HepG2 (cell line): ENCODE results near the gene ZNF581. TPM values are rescaled to one million over a fixed set of nuclear protein-coding genes. Genes with fewer than 3 reads are reported as not detected.

Source experiments
- CAMTA2 ChIP-seq: sonication (generic); formaldehyde crosslinking; IDR thresholded peaks from 2 replicates; pipeline ENCODE4 v1.4.0; 2020; ENCODE audit warnings: mild to moderate bottlenecking, missing genetic modification reagents, borderline replicate concordance
- CHD4 ChIP-seq: fragments of 200-600 bp; sonication (generic); IDR thresholded peaks from 2 replicates; pipeline ENCODE4 v1.7.0; 2017; ENCODE audit warnings: mild to moderate bottlenecking, low read length, borderline replicate concordance
- ELF3 ChIP-seq: IDR thresholded peaks from 2 replicates; pipeline ENCODE4 v1.6.1; 2016; ENCODE audit warnings: missing genetic modification reagents, missing compliant biosample characterization
- GATAD2A ChIP-seq: IDR thresholded peaks from 2 replicates; pipeline ENCODE4 v1.6.1; 2016
- KAT8 ChIP-seq: IDR thresholded peaks from 2 replicates; pipeline ENCODE4 v1.6.1; 2016; ENCODE audit warnings: missing genetic modification reagents, missing compliant biosample characterization
- NFRKB ChIP-seq: fragments of 450-650 bp; IDR thresholded peaks from 2 replicates; pipeline ENCODE4 v1.6.1; 2017
- RFX5 ChIP-seq: IDR thresholded peaks from 2 replicates; pipeline ENCODE4 v1.6.1; 2011; ENCODE audit warnings: low read depth, low read length, improper control_type of control experiment
- SPEN ChIP-seq: sonication (generic); formaldehyde crosslinking; IDR thresholded peaks from 2 replicates; pipeline ENCODE4 v1.5.1; 2020; ENCODE audit warnings: low read depth, mild to moderate bottlenecking, missing genetic modification reagents
- ZFP41 ChIP-seq: sonication (generic); formaldehyde crosslinking; IDR thresholded peaks from 2 replicates; pipeline ENCODE4 v1.4.0; 2020; ENCODE audit warnings: mild to moderate bottlenecking, missing genetic modification reagents, borderline replicate concordance
- ZNF441 ChIP-seq: sonication (generic); formaldehyde crosslinking; IDR thresholded peaks from 2 replicates; pipeline ENCODE4 v1.7.0; 2021; ENCODE audit warnings: missing genetic modification reagents, borderline replicate concordance
- ZNF788 ChIP-seq: sonication (generic); formaldehyde crosslinking; IDR thresholded peaks from 2 replicates; pipeline ENCODE4 v1.5.0; 2020; ENCODE audit warnings: mild to moderate bottlenecking, missing genetic modification reagents, borderline replicate concordance
- polyA plus RNA-seq, 8 experiments: library from polyadenylated mRNA; depleted of rRNA in 3 of 8; stranded (reverse) in 7 of 8; unstranded in 1 of 8; fragments of >200 nt; fragmentation: Illumina TruSeq in 4 of 8; extraction: Trizol in 4 of 8; gene quantifications; 2 replicates each; pipeline versions ENCODE4 v1.2.1 to v1.2.3, GENCODE V29; 2011 to 2016; ENCODE audit warnings: low read depth in 4 of 8, missing spikeins in 1 of 8, mixed read lengths in 1 of 8; ENCODE audit not compliant: insufficient read depth in 1 of 8
- total RNA-seq, 5 experiments: library from RNA; depleted of rRNA; stranded (reverse); fragments of >200 nt; fragmentation: Illumina TruSeq; extraction: Trizol; gene quantifications; 2 replicates each; pipeline ENCODE4 v1.2.3, GENCODE V29; 2016; ENCODE audit warnings: low read depth in 1 of 5
- TF ChIP-seq, protein P1 (sequence below): sonication (generic); formaldehyde crosslinking; IDR thresholded peaks from 2 replicates; pipeline ENCODE4 v1.4.0; 2020; ENCODE audit warnings: low read depth, missing genetic modification reagents
- TF ChIP-seq, protein P2 (sequence below): sonication (generic); formaldehyde crosslinking; IDR thresholded peaks from 2 replicates; pipeline ENCODE4 v1.9.0; 2022; ENCODE audit warnings: missing genetic modification reagents, mild to moderate bottlenecking, borderline replicate concordance
- TF ChIP-seq, protein P3 (sequence below): sonication (generic); formaldehyde crosslinking; conservative IDR thresholded peaks from 2 replicates; pipeline ENCODE4 v1.8.0; 2022; ENCODE audit warnings: mild to moderate bottlenecking, moderate library complexity, missing genetic modification reagents
- TF ChIP-seq, protein P4 (sequence below): sonication (generic); formaldehyde crosslinking; IDR thresholded peaks from 2 replicates; pipeline ENCODE4 v1.8.0; 2022; ENCODE audit warnings: missing genetic modification reagents, mild to moderate bottlenecking, moderate library complexity, borderline replicate concordance

ZNF581 gene
- total and polyA plus RNA-seq, 2 of the 13 experiments (the other 11 are each of a cell fraction or from before 2014, with no cell fraction given): 19.6 to 49.5 TPM

- TF ChIP-seq, protein P1, sequence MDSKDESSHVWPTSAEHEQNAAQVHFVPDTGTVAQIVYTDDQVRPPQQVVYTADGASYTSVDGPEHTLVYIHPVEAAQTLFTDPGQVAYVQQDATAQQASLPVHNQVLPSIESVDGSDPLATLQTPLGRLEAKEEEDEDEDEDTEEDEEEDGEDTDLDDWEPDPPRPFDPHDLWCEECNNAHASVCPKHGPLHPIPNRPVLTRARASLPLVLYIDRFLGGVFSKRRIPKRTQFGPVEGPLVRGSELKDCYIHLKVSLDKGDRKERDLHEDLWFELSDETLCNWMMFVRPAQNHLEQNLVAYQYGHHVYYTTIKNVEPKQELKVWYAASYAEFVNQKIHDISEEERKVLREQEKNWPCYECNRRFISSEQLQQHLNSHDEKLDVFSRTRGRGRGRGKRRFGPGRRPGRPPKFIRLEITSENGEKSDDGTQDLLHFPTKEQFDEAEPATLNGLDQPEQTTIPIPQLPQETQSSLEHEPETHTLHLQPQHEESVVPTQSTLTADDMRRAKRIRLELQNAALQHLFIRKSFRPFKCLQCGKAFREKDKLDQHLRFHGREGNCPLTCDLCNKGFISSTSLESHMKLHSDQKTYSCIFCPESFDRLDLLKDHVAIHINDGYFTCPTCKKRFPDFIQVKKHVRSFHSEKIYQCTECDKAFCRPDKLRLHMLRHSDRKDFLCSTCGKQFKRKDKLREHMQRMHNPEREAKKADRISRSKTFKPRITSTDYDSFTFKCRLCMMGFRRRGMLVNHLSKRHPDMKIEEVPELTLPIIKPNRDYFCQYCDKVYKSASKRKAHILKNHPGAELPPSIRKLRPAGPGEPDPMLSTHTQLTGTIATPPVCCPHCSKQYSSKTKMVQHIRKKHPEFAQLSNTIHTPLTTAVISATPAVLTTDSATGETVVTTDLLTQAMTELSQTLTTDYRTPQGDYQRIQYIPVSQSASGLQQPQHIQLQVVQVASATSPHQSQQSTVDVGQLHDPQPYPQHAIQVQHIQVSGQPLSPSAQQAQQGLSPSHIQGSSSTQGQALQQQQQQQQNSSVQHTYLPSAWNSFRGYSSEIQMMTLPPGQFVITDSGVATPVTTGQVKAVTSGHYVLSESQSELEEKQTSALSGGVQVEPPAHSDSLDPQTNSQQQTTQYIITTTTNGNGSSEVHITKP (CRISPR knock-in tag): no peak
- TF ChIP-seq NFRKB (no peak), KAT8 (CRISPR knock-in tag) (no peak), ZNF788 (CRISPR knock-in tag) (peak; percentile 37; the same call in 1 of the 2 replicates), GATAD2A (CRISPR knock-in tag) (peak; percentile 32; the same call in 1 of the 2 replicates), ELF3 (peak; percentile 5; the same call in 1 of the 2 replicates), ZNF441 (no peak), RFX5 (peak; percentile 81), ZFP41 (CRISPR knock-in tag) (no peak), CHD4 (no peak), SPEN (CRISPR knock-in tag) (peak; percentile 35; the same call in 1 of the 2 replicates), CAMTA2 (CRISPR knock-in tag) (no peak)
- TF ChIP-seq, protein P2, sequence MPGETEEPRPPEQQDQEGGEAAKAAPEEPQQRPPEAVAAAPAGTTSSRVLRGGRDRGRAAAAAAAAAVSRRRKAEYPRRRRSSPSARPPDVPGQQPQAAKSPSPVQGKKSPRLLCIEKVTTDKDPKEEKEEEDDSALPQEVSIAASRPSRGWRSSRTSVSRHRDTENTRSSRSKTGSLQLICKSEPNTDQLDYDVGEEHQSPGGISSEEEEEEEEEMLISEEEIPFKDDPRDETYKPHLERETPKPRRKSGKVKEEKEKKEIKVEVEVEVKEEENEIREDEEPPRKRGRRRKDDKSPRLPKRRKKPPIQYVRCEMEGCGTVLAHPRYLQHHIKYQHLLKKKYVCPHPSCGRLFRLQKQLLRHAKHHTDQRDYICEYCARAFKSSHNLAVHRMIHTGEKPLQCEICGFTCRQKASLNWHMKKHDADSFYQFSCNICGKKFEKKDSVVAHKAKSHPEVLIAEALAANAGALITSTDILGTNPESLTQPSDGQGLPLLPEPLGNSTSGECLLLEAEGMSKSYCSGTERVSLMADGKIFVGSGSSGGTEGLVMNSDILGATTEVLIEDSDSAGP (CRISPR knock-in tag): peak; percentile 20; the same call in 1 of the 2 replicates
- TF ChIP-seq, protein P3, sequence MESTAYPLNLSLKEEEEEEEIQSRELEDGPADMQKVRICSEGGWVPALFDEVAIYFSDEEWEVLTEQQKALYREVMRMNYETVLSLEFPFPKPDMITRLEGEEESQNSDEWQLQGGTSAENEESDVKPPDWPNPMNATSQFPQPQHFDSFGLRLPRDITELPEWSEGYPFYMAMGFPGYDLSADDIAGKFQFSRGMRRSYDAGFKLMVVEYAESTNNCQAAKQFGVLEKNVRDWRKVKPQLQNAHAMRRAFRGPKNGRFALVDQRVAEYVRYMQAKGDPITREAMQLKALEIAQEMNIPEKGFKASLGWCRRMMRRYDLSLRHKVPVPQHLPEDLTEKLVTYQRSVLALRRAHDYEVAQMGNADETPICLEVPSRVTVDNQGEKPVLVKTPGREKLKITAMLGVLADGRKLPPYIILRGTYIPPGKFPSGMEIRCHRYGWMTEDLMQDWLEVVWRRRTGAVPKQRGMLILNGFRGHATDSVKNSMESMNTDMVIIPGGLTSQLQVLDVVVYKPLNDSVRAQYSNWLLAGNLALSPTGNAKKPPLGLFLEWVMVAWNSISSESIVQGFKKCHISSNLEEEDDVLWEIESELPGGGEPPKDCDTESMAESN (CRISPR knock-in tag): 0 out of 2 replicates have a peak, but pooled peaks have one; percentile 33
- TF ChIP-seq, protein P4, sequence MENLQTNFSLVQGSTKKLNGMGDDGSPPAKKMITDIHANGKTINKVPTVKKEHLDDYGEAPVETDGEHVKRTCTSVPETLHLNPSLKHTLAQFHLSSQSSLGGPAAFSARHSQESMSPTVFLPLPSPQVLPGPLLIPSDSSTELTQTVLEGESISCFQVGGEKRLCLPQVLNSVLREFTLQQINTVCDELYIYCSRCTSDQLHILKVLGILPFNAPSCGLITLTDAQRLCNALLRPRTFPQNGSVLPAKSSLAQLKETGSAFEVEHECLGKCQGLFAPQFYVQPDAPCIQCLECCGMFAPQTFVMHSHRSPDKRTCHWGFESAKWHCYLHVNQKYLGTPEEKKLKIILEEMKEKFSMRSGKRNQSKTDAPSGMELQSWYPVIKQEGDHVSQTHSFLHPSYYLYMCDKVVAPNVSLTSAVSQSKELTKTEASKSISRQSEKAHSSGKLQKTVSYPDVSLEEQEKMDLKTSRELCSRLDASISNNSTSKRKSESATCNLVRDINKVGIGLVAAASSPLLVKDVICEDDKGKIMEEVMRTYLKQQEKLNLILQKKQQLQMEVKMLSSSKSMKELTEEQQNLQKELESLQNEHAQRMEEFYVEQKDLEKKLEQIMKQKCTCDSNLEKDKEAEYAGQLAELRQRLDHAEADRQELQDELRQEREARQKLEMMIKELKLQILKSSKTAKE: no peak
These were observed 37.6 kb upstream of the ZNF581 start, which contains the start of gene ZNF865 (continued) for GRCh38 chr19:55605637-55606470.
